WTC11 (cell line): ENCODE results near the gene HNRNPAB.

Source experiments
- FOXK1 ChIP-seq: sonication (generic); formaldehyde crosslinking; IDR thresholded peaks from 2 replicates; pipeline ENCODE4 v1.8.0; 2022; ENCODE audit warnings: mild to moderate bottlenecking, moderate library complexity, missing genetic modification reagents
- FOXP1 ChIP-seq: sonication (generic); formaldehyde crosslinking; IDR thresholded peaks from 2 replicates; pipeline ENCODE4 v1.8.0; 2022; ENCODE audit warnings: missing genetic modification reagents, mild to moderate bottlenecking, moderate library complexity, borderline replicate concordance
- JAZF1 ChIP-seq: fragments of 250-450 bp; sonication (Bioruptor Pico); IDR thresholded peaks from 2 replicates; pipeline ENCODE4 v1.9.0; 2021; ENCODE audit warnings: moderate library complexity, mild to moderate bottlenecking, inconsistent platforms
- TP53 ChIP-seq: sonication (generic); formaldehyde crosslinking; IDR thresholded peaks from 2 replicates; pipeline ENCODE4 v1.8.1; 2023; ENCODE audit warnings: mild to moderate bottlenecking, missing genetic modification reagents
- TF ChIP-seq, protein P1 (sequence below): fragments of 200-600 bp; IDR thresholded peaks from 2 replicates; pipeline ENCODE4 v1.8.0; 2022; ENCODE audit warnings: antibody characterized with exemption
- TF ChIP-seq, protein P2 (sequence below): sonication (generic); formaldehyde crosslinking; IDR thresholded peaks from 2 replicates; pipeline ENCODE4 v1.8.1; 2022; ENCODE audit warnings: low read depth, mild to moderate bottlenecking, moderate library complexity, missing genetic modification reagents, borderline replicate concordance
- TF ChIP-seq, protein P3 (sequence below): sonication (generic); formaldehyde crosslinking; conservative IDR thresholded peaks from 2 replicates; pipeline ENCODE4 v1.8.1; 2023; ENCODE audit warnings: mild to moderate bottlenecking, low read depth, missing genetic modification reagents, moderate library complexity
- TF ChIP-seq, protein P4 (sequence below): sonication (generic); formaldehyde crosslinking; IDR thresholded peaks from 2 replicates; pipeline ENCODE4 v1.8.1; 2023; ENCODE audit warnings: mild to moderate bottlenecking, missing genetic modification reagents, moderate library complexity

DNA sequence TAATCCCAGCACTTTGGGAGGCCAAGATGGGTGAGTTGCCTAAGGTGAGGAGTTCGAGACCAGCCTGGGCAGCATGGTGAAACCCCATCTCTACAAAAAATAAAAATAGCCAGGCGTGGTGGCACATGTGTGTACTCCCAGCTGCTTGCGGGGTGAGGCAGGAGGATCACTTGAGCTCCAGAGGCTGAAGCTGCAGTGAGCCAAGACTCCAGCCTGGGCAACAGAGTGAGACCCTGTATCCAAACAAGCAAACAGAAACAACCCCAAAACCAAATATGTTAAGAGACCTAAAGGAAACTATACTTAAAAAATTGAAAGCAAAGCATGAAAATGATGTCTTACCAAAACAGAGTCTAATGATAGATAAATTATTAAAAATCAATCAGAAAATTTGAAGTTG is 12.4 kb downstream of the HNRNPAB start:
- TF ChIP-seq, protein P1, sequence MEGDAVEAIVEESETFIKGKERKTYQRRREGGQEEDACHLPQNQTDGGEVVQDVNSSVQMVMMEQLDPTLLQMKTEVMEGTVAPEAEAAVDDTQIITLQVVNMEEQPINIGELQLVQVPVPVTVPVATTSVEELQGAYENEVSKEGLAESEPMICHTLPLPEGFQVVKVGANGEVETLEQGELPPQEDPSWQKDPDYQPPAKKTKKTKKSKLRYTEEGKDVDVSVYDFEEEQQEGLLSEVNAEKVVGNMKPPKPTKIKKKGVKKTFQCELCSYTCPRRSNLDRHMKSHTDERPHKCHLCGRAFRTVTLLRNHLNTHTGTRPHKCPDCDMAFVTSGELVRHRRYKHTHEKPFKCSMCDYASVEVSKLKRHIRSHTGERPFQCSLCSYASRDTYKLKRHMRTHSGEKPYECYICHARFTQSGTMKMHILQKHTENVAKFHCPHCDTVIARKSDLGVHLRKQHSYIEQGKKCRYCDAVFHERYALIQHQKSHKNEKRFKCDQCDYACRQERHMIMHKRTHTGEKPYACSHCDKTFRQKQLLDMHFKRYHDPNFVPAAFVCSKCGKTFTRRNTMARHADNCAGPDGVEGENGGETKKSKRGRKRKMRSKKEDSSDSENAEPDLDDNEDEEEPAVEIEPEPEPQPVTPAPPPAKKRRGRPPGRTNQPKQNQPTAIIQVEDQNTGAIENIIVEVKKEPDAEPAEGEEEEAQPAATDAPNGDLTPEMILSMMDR: no peak
- no peak for TF ChIP-seq JAZF1 (CRISPR knock-in tag)
- no peak for TF ChIP-seq FOXP1 (CRISPR knock-in tag)
- TF ChIP-seq, protein P2, sequence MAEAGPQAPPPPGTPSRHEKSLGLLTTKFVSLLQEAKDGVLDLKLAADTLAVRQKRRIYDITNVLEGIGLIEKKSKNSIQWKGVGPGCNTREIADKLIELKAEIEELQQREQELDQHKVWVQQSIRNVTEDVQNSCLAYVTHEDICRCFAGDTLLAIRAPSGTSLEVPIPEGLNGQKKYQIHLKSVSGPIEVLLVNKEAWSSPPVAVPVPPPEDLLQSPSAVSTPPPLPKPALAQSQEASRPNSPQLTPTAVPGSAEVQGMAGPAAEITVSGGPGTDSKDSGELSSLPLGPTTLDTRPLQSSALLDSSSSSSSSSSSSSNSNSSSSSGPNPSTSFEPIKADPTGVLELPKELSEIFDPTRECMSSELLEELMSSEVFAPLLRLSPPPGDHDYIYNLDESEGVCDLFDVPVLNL (CRISPR knock-in tag): no peak
- TF ChIP-seq, protein P3, sequence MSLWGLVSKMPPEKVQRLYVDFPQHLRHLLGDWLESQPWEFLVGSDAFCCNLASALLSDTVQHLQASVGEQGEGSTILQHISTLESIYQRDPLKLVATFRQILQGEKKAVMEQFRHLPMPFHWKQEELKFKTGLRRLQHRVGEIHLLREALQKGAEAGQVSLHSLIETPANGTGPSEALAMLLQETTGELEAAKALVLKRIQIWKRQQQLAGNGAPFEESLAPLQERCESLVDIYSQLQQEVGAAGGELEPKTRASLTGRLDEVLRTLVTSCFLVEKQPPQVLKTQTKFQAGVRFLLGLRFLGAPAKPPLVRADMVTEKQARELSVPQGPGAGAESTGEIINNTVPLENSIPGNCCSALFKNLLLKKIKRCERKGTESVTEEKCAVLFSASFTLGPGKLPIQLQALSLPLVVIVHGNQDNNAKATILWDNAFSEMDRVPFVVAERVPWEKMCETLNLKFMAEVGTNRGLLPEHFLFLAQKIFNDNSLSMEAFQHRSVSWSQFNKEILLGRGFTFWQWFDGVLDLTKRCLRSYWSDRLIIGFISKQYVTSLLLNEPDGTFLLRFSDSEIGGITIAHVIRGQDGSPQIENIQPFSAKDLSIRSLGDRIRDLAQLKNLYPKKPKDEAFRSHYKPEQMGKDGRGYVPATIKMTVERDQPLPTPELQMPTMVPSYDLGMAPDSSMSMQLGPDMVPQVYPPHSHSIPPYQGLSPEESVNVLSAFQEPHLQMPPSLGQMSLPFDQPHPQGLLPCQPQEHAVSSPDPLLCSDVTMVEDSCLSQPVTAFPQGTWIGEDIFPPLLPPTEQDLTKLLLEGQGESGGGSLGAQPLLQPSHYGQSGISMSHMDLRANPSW: no peak
- TF ChIP-seq, protein P4, sequence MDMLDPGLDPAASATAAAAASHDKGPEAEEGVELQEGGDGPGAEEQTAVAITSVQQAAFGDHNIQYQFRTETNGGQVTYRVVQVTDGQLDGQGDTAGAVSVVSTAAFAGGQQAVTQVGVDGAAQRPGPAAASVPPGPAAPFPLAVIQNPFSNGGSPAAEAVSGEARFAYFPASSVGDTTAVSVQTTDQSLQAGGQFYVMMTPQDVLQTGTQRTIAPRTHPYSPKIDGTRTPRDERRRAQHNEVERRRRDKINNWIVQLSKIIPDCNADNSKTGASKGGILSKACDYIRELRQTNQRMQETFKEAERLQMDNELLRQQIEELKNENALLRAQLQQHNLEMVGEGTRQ: no peak
- TF ChIP-seq FOXK1 (CRISPR knock-in tag): no peak
- TF ChIP-seq TP53: no peak
